Measurements from ENCODE around the gene ARHGAP19.
A peak's percentile ranks its signal among the peaks of the same experiment; 100 is the strongest.

The ARHGAP19 gene

GRCh38 chr10:97228130-97228774 is 64.2 kb downstream of the ARHGAP19 start:
- no peak for DNase-seq

- no peak for DNase-seq
Observed at GRCh38 chr10:97226398-97226797, 66.0 kb downstream of the ARHGAP19 start.

GRCh38 chr10:97224483-97225435 is 67.7 kb downstream of the ARHGAP19 start:
- peak; percentile 29 for DNase-seq

GRCh38 chr10:97222326-97222961 is 70.0 kb downstream of the ARHGAP19 start:
- DNase-seq: no peak

- no peak for DNase-seq
Observed at GRCh38 chr10:97220355-97220754, 72.1 kb downstream of the ARHGAP19 start.

- no peak for DNase-seq
Observed at GRCh38 chr10:97217299-97217698, 75.1 kb downstream of the ARHGAP19 start.

- no peak for DNase-seq
Observed at GRCh38 chr10:97215619-97216260, 76.7 kb downstream of the ARHGAP19 start.

GRCh38 chr10:97213431-97213830 is 79.0 kb downstream of the ARHGAP19 start:
- DNase-seq: no peak

GRCh38 chr10:97211229-97211628 is 81.2 kb downstream of the ARHGAP19 start:
- peak; percentile 3 for DNase-seq

- peak; percentile 88 for DNase-seq
Observed at GRCh38 chr10:97210543-97210960, 81.9 kb downstream of the ARHGAP19 start.

GRCh38 chr10:97207756-97208346 is 84.6 kb downstream of the ARHGAP19 start:
- DNase-seq: peak; percentile 13

GRCh38 chr10:97207131-97207530 is 85.3 kb downstream of the ARHGAP19 start:
- DNase-seq: peak; percentile 23

- DNase-seq: no peak
Observed at GRCh38 chr10:97204826-97205679, 87.4 kb downstream of the ARHGAP19 start.

GRCh38 chr10:97203220-97203619 is 89.2 kb downstream of the ARHGAP19 start:
- DNase-seq: no peak

GRCh38 chr10:97200616-97201015 is 91.8 kb downstream of the ARHGAP19 start:
- DNase-seq: no peak

- no peak for DNase-seq
Observed at GRCh38 chr10:97199152-97199551, 93.3 kb downstream of the ARHGAP19 start.

GRCh38 chr10:97197030-97197500 is 95.4 kb downstream of the ARHGAP19 start:
- no peak for DNase-seq

GRCh38 chr10:97196223-97197029 is 96.0 kb downstream of the ARHGAP19 start:
- peak; percentile 75 for DNase-seq

- DNase-seq: no peak
Observed at GRCh38 chr10:97195706-97196222, 96.7 kb downstream of the ARHGAP19 start.

- DNase-seq: no peak
Observed at GRCh38 chr10:97192952-97193435, 99.4 kb downstream of the ARHGAP19 start.
